HCT116 (cell line): ENCODE measurements around the gene IL19. TPM values are rescaled to one million over a fixed set of nuclear protein-coding genes. Genes with fewer than 3 reads are reported as not detected.
"Not testable (repeated sequence)": the region's sequence is repeated elsewhere in the genome, so short reads cannot be mapped to it uniquely, and the experiment has no call there.

ENCODE experiments used
- ATAC-seq: fragments of 200-7000 bp; cut with Tn5 transposase; 2 replicates; pipeline ENCODE4 v1.9.1; 2020; ENCODE audit warnings: mild to moderate bottlenecking, moderate library complexity
- BruUV-seq: library from RNA; stranded (reverse); fragments of 400-500 nt; replicated peaks from 2 replicates; lab custom pipeline; 2021; lab: Mats Ljungman, UMichigan
- CTCF ChIA-PET: fragments of 300-600 bp; sonication (Branson Sonifier 250); formaldehyde crosslinking; loops from one replicate; lab custom pipeline; 2021; ENCODE audit warnings: antibody characterized with exemption; lab: Charles Lee
- POLR2A ChIA-PET: fragments of 300-600, 350-600 bp; sonication (Branson Sonifier 250); formaldehyde crosslinking; loops from one replicate; lab custom pipeline; 2021; ENCODE audit warnings: antibody characterized with exemption; lab: Charles Lee
- RAD21 ChIA-PET, 2 experiments: fragments of 300-600 bp; sonication (Branson Sonifier 250); formaldehyde crosslinking; loops; one replicate each; lab custom pipeline; 2023; ENCODE audit warnings: low total read pairs in 2 of 2; ENCODE audit not compliant: uncharacterized antibody in 2 of 2, unreplicated experiment in 2 of 2, low non-redundant PET in 1 of 2; lab: Charles Lee
- DNase-seq: peaks from one replicate; pipeline ENCODE4 v3.0.0-alpha.2; 2010; ENCODE audit warnings: low read depth, low spot score
- H2AFZ ChIP-seq: fragments of 200-600 bp; shearing (Covaris generic), sonication (generic); 2 replicates; pipeline ENCODE4 v1.6.1; 2017; ENCODE audit warnings: low read depth, mixed run types, mixed read lengths, antibody characterized with exemption, low read length; ENCODE audit not compliant: poor library complexity, severe bottlenecking
- H3K27ac ChIP-seq: 2 replicates; pipeline ENCODE4 v1.5.1; 2012; ENCODE audit warnings: low read depth, low read length
- H3K27me3 ChIP-seq: fragments of 200-600 bp; sonication (generic); 2 replicates; pipeline ENCODE4 v1.6.1; 2016; ENCODE audit warnings: mixed run types, low read length, mixed read lengths; ENCODE audit not compliant: insufficient read depth
- H3K36me3 ChIP-seq, 2 experiments: fragments of 200-500 bp in 1 of 2; fragments of 200-600 bp in 1 of 2; sonication (Bioruptor generic) in 1 of 2; sonication (generic) in 1 of 2; 2 replicates each; pipeline versions ENCODE4 v1.5.1 to v1.6.1; 2014 to 2016; ENCODE audit warnings: low read length in 2 of 2, inconsistent platforms in 1 of 2, mixed read lengths in 1 of 2, mixed run types in 1 of 2; ENCODE audit not compliant: insufficient read depth in 2 of 2, control insufficient read depth in 1 of 2
- H3K4me1 ChIP-seq, 2 experiments: fragments of 200-600 bp in 1 of 2; sonication (generic) in 1 of 2; 2 replicates each; pipeline versions ENCODE4 v1.5.1 to v1.6.1; 2012 to 2017; ENCODE audit warnings: low read length in 2 of 2, inconsistent platforms in 1 of 2, mild to moderate bottlenecking in 1 of 2, mixed read lengths in 1 of 2, mixed run types in 1 of 2, moderate library complexity in 1 of 2; ENCODE audit not compliant: insufficient read depth in 2 of 2, control insufficient read depth in 1 of 2
- H3K4me2 ChIP-seq: fragments of 200-600 bp; sonication (generic); 2 replicates; pipeline ENCODE4 v1.6.1; 2017; ENCODE audit warnings: mixed run types, low read length, mixed read lengths
- H3K4me3 ChIP-seq, 2 experiments: fragments of 200-600 bp in 1 of 2; sonication (generic) in 1 of 2; replicated peaks in 1 of 2; 2 replicates each; pipeline ENCODE4 v1.5.1; 2011 to 2016; ENCODE audit warnings: low read length in 2 of 2, control low read depth in 1 of 2, low read depth in 1 of 2, mild to moderate bottlenecking in 1 of 2, mixed read lengths in 1 of 2, mixed run types in 1 of 2
- H3K79me2 ChIP-seq: fragments of 200-600 bp; sonication (generic); 2 replicates; pipeline ENCODE4 v1.6.1; 2017; ENCODE audit warnings: mild to moderate bottlenecking, mixed run types, low read length, moderate library complexity, mixed read lengths; ENCODE audit not compliant: insufficient read depth
- H3K9ac ChIP-seq: fragments of 200-600 bp; sonication (generic); 2 replicates; pipeline ENCODE4 v1.6.1; 2016; ENCODE audit warnings: low read length, mixed read lengths
- H3K9me2 ChIP-seq: fragments of 200-600 bp; sonication (generic), shearing (Covaris generic); 2 replicates; pipeline ENCODE4 v1.6.1; 2017; ENCODE audit warnings: mixed run types, mild to moderate bottlenecking, moderate library complexity; ENCODE audit not compliant: insufficient read depth
- H3K9me3 ChIP-seq, 2 experiments: fragments of 200-500 bp in 1 of 2; fragments of 200-600 bp in 1 of 2; sonication (Bioruptor generic) in 1 of 2; sonication (generic) in 1 of 2; 2 replicates each; pipeline ENCODE4 v1.6.1; 2014 to 2017; ENCODE audit warnings: low read length in 2 of 2, mixed read lengths in 2 of 2, inconsistent platforms in 1 of 2, low read depth in 1 of 2, mild to moderate bottlenecking in 1 of 2, mixed run types in 1 of 2, moderate library complexity in 1 of 2; ENCODE audit not compliant: control insufficient read depth in 1 of 2, insufficient read depth in 1 of 2
- H4K20me1 ChIP-seq: fragments of 200-600 bp; sonication (generic), shearing (Covaris generic); 2 replicates; pipeline ENCODE4 v1.6.1; 2017; ENCODE audit warnings: mixed run types, mild to moderate bottlenecking, moderate library complexity; ENCODE audit not compliant: insufficient read depth
- SIN3A ChIP-seq: IDR thresholded peaks from 2 replicates; pipeline ENCODE4 v1.6.1; 2012; ENCODE audit warnings: low read depth
- intact Hi-C: fragments of 100-400 bp; cut with micrococcal nuclease; formaldehyde crosslinking; loops from 2 replicates; pipeline ENCODE4 v1.10.0; 2022
- total RNA-seq: library from RNA; stranded (reverse); gene quantifications from one replicate; pipeline ENCODE4 v1.2.1, GENCODE V29; 2021; ENCODE audit not compliant: unreplicated experiment

Gene IL19
- total RNA-seq, 1 experiment from 2014 or later = not detected

DNA sequence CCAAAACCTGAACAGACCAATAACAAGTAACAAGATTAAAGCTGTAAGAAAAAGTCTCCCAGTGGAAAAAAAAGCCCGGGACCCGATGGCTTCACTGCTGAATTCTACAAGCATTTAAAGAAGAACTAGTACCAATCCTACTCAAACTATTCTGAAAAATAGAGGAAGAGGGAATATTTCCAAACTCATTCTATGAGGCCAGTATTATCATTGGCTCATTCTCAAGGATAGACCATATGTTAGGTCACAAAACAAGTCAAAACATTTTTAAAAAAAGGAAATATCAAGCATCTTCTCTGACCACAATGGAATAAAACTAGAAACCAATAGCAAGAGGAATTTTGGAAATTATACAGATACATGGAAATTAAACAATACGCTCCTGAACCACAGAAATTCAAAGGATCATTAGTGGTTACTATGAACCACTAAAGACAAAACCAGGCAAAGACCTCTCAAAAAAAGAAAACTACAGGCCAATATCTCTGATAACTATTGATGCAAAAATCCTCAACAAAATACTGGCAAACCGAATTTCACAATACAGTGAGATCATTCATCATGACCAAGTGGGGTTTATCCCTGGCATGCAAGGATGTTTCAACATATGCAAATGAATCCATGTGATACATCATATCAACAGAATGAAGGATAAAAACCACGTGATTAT lies 80.9 kb downstream of the IL19 start:
- no peak for TF ChIP-seq SIN3A
- no TSS peak for BruUV-seq
- no peak overlapping the region for H3K4me3 ChIP-seq

DNA sequence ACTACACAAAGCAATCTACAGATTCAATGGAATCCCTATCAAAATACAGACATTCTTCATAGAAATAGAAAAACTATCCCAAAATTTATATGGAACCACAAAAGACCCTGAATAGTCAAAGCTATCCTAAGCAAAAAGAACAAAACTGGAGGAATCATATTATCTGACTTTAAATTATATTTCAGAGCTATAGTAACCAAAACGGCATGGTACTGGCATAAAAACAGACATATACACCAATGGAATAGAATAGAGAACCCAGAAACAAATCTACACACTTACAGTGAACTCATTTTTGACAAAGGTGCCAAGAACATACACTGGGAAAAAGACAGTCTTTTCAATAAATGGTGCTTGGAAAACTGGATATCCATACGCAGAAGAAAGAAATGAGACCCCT lies 82.1 kb downstream of the IL19 start:
- POLR2A ChIA-PET, BruUV-seq, H4K20me1 ChIP-seq, RAD21 ChIA-PET, H3K9me3 ChIP-seq, H3K79me2 ChIP-seq, H3K36me3 ChIP-seq, ATAC-seq, H3K4me3 ChIP-seq, CTCF ChIA-PET, H3K27me3 ChIP-seq, DNase-seq, intact Hi-C loops, H3K4me1 ChIP-seq, H3K4me2 ChIP-seq, H3K9ac ChIP-seq, H2AFZ ChIP-seq, H3K9me2 ChIP-seq, H3K27ac ChIP-seq: not testable (repeated sequence)

More for the DNA sequence above, 80.9 kb downstream of the IL19 start:
- ATAC-seq (no peak), DNase-seq (no peak)
- no peaks in the 10 kb centered on the region for H3K36me3 ChIP-seq
- no peak overlapping the region for H3K9ac ChIP-seq
- RAD21 ChIA-PET = no interaction called here
- no peaks in the 10 kb centered on the region for H3K4me1 ChIP-seq
- H4K20me1 ChIP-seq = no peaks in the 10 kb centered on the region
- H3K9me2 ChIP-seq = no peaks in the 10 kb centered on the region
- H3K27ac ChIP-seq = no peak overlapping the region
- H3K79me2 ChIP-seq = no peaks in the 10 kb centered on the region
- POLR2A ChIA-PET = no interaction called here
- H3K9me3 ChIP-seq = peaks cover 0 to 5% of the 10 kb centered on the region in 2 experiments; a peak in 1 of 4 replicates
- no peaks in the 10 kb centered on the region for H3K27me3 ChIP-seq
- CTCF ChIA-PET = interaction anchor here (1.0 kb wide), 1 partner anchor 14 kb away, joined by 3 read pairs; the partner anchor contains the start of gene IL20
- intact Hi-C loops = no loop called here
- H2AFZ ChIP-seq = no peak overlapping the region
- no peak overlapping the region for H3K4me2 ChIP-seq

DNA sequence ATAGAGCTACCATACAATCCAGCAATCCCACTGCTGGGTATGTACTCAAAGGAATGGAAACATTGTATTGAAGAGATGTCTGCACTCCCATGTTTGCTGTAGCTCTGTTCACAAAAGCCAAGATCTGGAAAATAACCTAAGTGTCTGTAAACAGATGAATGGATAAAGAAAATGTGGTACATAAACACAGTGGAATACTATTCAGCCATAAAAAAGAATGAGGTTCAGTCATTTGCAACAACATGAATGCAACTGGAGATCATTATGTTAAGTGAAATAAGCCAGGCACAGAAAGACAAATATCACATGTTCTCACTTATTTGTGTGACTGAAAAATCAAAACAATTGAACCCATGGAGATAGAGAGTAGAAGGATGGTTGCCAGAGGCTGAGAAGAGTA lies 83.1 kb downstream of the IL19 start:
- POLR2A ChIA-PET, H3K4me1 ChIP-seq, DNase-seq, H3K79me2 ChIP-seq, ATAC-seq, H4K20me1 ChIP-seq, H2AFZ ChIP-seq, H3K9me2 ChIP-seq, H3K27ac ChIP-seq, H3K9me3 ChIP-seq, H3K4me2 ChIP-seq, BruUV-seq, intact Hi-C loops, H3K27me3 ChIP-seq, CTCF ChIA-PET, RAD21 ChIA-PET, H3K4me3 ChIP-seq, H3K9ac ChIP-seq, H3K36me3 ChIP-seq: not testable (repeated sequence)
